K562 (cell line): ENCODE results near the gene RNU6-8.

Experiments used
- BCLAF1 ChIP-seq, 2 experiments: fragments of 450-650 bp in 1 of 2; IDR thresholded peaks; 2 replicates each; pipeline ENCODE4 v1.6.1; 2011 to 2017; ENCODE audit warnings: low read depth in 2 of 2, antibody characterized with exemption in 1 of 2, borderline replicate concordance in 1 of 2, low read length in 1 of 2, mild to moderate bottlenecking in 1 of 2, mixed read lengths in 1 of 2; ENCODE audit not compliant: control insufficient read depth in 1 of 2
- CREB1 ChIP-seq, 2 experiments: sonication (generic) in 1 of 2; formaldehyde crosslinking in 1 of 2; IDR thresholded peaks; 2 replicates each; pipeline versions ENCODE4 v1.6.1 to v1.8.0; 2012 to 2022; ENCODE audit warnings: inconsistent platforms in 1 of 2, mild to moderate bottlenecking in 1 of 2, missing genetic modification reagents in 1 of 2, moderate library complexity in 1 of 2
- EP300 ChIP-seq: IDR thresholded peaks from 2 replicates; pipeline ENCODE4 v1.6.1; 2012; ENCODE audit warnings: low read length, improper control_type of control experiment
- GABPB1 ChIP-seq: sonication (generic); formaldehyde crosslinking; IDR thresholded peaks from 2 replicates; pipeline ENCODE4 v1.8.0; 2022; ENCODE audit warnings: mild to moderate bottlenecking, missing genetic modification reagents
- MAFK ChIP-seq: IDR thresholded peaks from 2 replicates; pipeline ENCODE4 v1.6.1; 2011; ENCODE audit warnings: low read length, improper control_type of control experiment
- MED1 ChIP-seq: sonication (generic); formaldehyde crosslinking; IDR thresholded peaks from 2 replicates; pipeline ENCODE4 v1.8.1; 2023; ENCODE audit warnings: missing genetic modification reagents, borderline replicate concordance
- NCOA2 ChIP-seq, 2 experiments: fragments of 450-650 bp; IDR thresholded peaks; 2 replicates each; pipeline ENCODE4 v1.6.1; 2018; ENCODE audit warnings: mild to moderate bottlenecking in 2 of 2, moderate library complexity in 1 of 2; ENCODE audit not compliant: partially characterized antibody in 2 of 2
- PKNOX1 ChIP-seq: fragments of 450-650 bp; IDR thresholded peaks from 2 replicates; pipeline ENCODE4 v1.6.1; 2016
- POLR2A ChIP-seq: fragments of 450-650 bp; conservative IDR thresholded peaks from 2 replicates; pipeline ENCODE4 v1.6.1; 2016
- RFX5 ChIP-seq: IDR thresholded peaks from 2 replicates; pipeline ENCODE4 v1.6.1; 2011; ENCODE audit warnings: low read depth, mild to moderate bottlenecking, improper control_type of control experiment, low read length
- ZNF830 ChIP-seq: fragments of 250-450 bp; sonication (Bioruptor Pico); IDR thresholded peaks from 2 replicates; pipeline ENCODE4 v1.5.0; 2021; ENCODE audit warnings: mild to moderate bottlenecking
- TF ChIP-seq, protein P1 (sequence below): sonication (generic); formaldehyde crosslinking; IDR thresholded peaks from 2 replicates; pipeline ENCODE4 v1.5.0; 2020; ENCODE audit warnings: missing genetic modification reagents

DNA sequence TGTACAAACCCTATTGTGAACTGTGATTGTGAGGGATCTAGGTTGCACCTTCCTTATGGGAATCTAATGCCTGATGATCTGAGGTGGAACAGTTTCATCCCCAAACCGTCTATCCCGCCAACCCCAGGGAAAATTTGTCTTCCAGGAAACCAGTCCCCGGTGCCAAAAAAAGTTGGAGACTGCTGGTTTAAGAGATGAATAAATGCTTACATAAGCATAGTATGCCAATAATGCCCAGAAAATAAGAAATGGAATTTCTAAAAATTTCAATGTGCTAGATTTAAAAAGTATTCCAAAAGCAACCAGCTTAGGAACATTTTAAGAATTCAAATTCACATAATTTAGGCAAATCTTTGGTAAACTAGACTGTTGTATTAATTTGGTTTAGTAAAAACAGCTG is 5.4 kb upstream of the RNU6-8 start:
- TF ChIP-seq PKNOX1, result no peak
- TF ChIP-seq RFX5, result no peak
- TF ChIP-seq CREB1 (IDR thresholded peaks at IDR 0.05), result no peak
- TF ChIP-seq CREB1 (CRISPR knock-in tag; IDR thresholded peaks at IDR 0.05), result no peak
- no peak for TF ChIP-seq MAFK
- TF ChIP-seq EP300, result no peak
- TF ChIP-seq, protein P1, sequence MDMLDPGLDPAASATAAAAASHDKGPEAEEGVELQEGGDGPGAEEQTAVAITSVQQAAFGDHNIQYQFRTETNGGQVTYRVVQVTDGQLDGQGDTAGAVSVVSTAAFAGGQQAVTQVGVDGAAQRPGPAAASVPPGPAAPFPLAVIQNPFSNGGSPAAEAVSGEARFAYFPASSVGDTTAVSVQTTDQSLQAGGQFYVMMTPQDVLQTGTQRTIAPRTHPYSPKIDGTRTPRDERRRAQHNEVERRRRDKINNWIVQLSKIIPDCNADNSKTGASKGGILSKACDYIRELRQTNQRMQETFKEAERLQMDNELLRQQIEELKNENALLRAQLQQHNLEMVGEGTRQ (CRISPR knock-in tag), result no peak
- TF ChIP-seq POLR2A, result no peak
- no peak for TF ChIP-seq GABPB1 (CRISPR knock-in tag)
- TF ChIP-seq MED1 (CRISPR knock-in tag), result no peak
- TF ChIP-seq ZNF830, result no peak
- TF ChIP-seq NCOA2 (IDR thresholded peaks at IDR 0.05; ENCODE audit: partially characterized antibody in 2 of 2), result no peak
- TF ChIP-seq BCLAF1 (IDR thresholded peaks at IDR 0.05; ENCODE audit: borderline replicate concordance in 1 of 2, control insufficient read depth in 1 of 2, low read depth in 2 of 2, low read length in 1 of 2), result no peak
